D721Med (cell line): ENCODE data around the gene PCBP3.

Experiments
- DNase-seq: peaks from one replicate; pipeline ENCODE4 v3.0.0; 2011; ENCODE audit warnings: low spot score; ENCODE audit not compliant: insufficient read length
- FAIRE-seq: peaks from 2 replicates; lab custom pipeline; 2011; peaks lifted over from hg19 to GRCh38; lab: Jason Lieb, UNC
- CTCF ChIP-seq: IDR thresholded peaks from 2 replicates; pipeline ENCODE4 v1.5.1; 2012; ENCODE audit warnings: mild to moderate bottlenecking, control low read depth; ENCODE audit not compliant: insufficient read depth; ENCODE audit errors: missing control alignments

Gene PCBP3

GRCh38 chr21:45865106-45865835 lies 221.7 kb downstream of the PCBP3 start:
- DNase-seq, result no peak
- no peak for FAIRE-seq
- no peak for TF ChIP-seq CTCF

- TF ChIP-seq CTCF, result no peak
- FAIRE-seq, result no peak
- no peak for DNase-seq
Measured at GRCh38 chr21:45866551-45866950, 223.0 kb downstream of the PCBP3 start.

GRCh38 chr21:45867041-45867666 lies 223.6 kb downstream of the PCBP3 start:
- TF ChIP-seq CTCF, result no peak
- FAIRE-seq (no peak), DNase-seq (no peak)

- TF ChIP-seq CTCF, result no peak
- no peak for FAIRE-seq
- DNase-seq, result no peak
Measured at GRCh38 chr21:45867671-45868081, 224.2 kb downstream of the PCBP3 start.

GRCh38 chr21:45868086-45868485 lies 224.6 kb downstream of the PCBP3 start:
- no peak for TF ChIP-seq CTCF
- no peak for DNase-seq
- FAIRE-seq, result no peak

GRCh38 chr21:45868488-45868887 lies 225.0 kb downstream of the PCBP3 start:
- no peak for DNase-seq
- no peak for TF ChIP-seq CTCF
- no peak for FAIRE-seq
